Smooth muscle cell (in vitro differentiated cells): ENCODE results near the gene CCT3. TPM values are rescaled to one million over a fixed set of nuclear protein-coding genes. Genes with fewer than 3 reads are reported as not detected.

Source experiments
- DNase-seq: peaks from one replicate; lab custom pipeline; 2025; ENCODE audit not compliant: unreplicated experiment; lab: John Stamatoyannopoulos, UW
- H2AFZ ChIP-seq: fragments of 200-600 bp; sonication (generic); 2 replicates; pipeline ENCODE4 v1.6.0; 2016; ENCODE audit warnings: antibody characterized with exemption, low read depth, mild to moderate bottlenecking
- H3F3A ChIP-seq: fragments of 200-600 bp; sonication (generic); 2 replicates; pipeline ENCODE4 v1.6.0; 2017; ENCODE audit warnings: antibody characterized with exemption, low read depth
- H3K27ac ChIP-seq: fragments of 200-600 bp; sonication (generic); 2 replicates; pipeline ENCODE4 v1.5.1; 2016; ENCODE audit warnings: low read depth, mild to moderate bottlenecking
- H3K27me3 ChIP-seq: fragments of 200-600 bp; sonication (generic); 2 replicates; pipeline ENCODE4 v1.6.1; 2016; ENCODE audit warnings: low read depth, mild to moderate bottlenecking
- H3K36me3 ChIP-seq: fragments of 200-600 bp; sonication (generic); 2 replicates; pipeline ENCODE4 v1.5.1; 2016; ENCODE audit warnings: low read depth
- H3K4me1 ChIP-seq: fragments of 200-600 bp; sonication (generic); 2 replicates; pipeline ENCODE4 v1.5.1; 2016; ENCODE audit warnings: low read depth
- H3K4me2 ChIP-seq: fragments of 200-600 bp; sonication (generic); 2 replicates; pipeline ENCODE4 v1.6.0; 2016; ENCODE audit warnings: mild to moderate bottlenecking
- H3K4me3 ChIP-seq: fragments of 200-600 bp; sonication (generic); 2 replicates; pipeline ENCODE4 v1.5.1; 2016; ENCODE audit warnings: mild to moderate bottlenecking
- H3K79me2 ChIP-seq: fragments of 200-600 bp; sonication (generic); 2 replicates; pipeline ENCODE4 v1.6.0; 2016; ENCODE audit warnings: low read depth, mild to moderate bottlenecking
- H3K9ac ChIP-seq: fragments of 200-600 bp; sonication (generic); 2 replicates; pipeline ENCODE4 v1.6.0; 2016; ENCODE audit warnings: low read depth
- H3K9me3 ChIP-seq: fragments of 200-600 bp; sonication (generic); replicated peaks from 2 replicates; pipeline ENCODE4 v1.5.1; 2016; ENCODE audit warnings: low read depth
- H4K20me1 ChIP-seq: fragments of 200-600 bp; sonication (generic); 2 replicates; pipeline ENCODE4 v1.6.0; 2016; ENCODE audit warnings: low read depth
- CTCF ChIP-seq: fragments of 200-600 bp; sonication (generic); IDR thresholded peaks from 2 replicates; pipeline ENCODE4 v1.5.1; 2017; ENCODE audit warnings: borderline replicate concordance, mild to moderate bottlenecking, antibody characterized with exemption; ENCODE audit not compliant: insufficient read depth, poor library complexity, severe bottlenecking
- WGBS: methylation state at CpG from one replicate; pipeline ENCODE4 v1.1.7; 2016; ENCODE audit warnings: low lambda C conversion rate; 5-methylcytosine and 5-hydroxymethylcytosine counted together
- polyA plus RNA-seq: library from polyadenylated mRNA; unstranded; fragments of >200 nt; fragmentation: Nextera tagmentation; extraction: Ambion mirVana; gene quantifications from 2 replicates; pipeline ENCODE4 v1.2.1, GENCODE V29; 2016
- total RNA-seq: library from RNA; depleted of rRNA; stranded (reverse); fragments of >200 nt; gene quantifications from 2 replicates; pipeline ENCODE4 v1.2.3, GENCODE V29; 2014

The CCT3 gene
- total and polyA plus RNA-seq, 2 experiments from 2014 or later = 147 to 179 TPM

DNA sequence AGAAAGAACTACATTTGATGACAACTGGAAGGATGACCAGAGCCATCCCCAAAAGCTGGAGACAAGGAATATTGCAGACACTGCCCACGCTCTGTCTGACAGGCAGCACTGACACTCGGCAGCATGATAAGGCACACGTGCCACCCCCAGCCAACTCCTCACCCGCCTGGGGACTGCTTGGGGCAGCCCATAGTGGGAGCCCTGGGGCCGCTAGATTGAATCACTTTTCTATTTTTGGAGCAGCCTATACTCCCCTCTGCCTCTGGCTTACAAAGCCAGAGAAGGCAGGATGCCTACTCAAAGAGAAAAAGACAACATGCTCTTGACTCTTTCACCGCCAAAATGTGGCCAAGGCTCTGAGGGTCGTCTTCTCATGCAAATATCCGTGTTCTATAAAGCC, 56.8 kb downstream of the CCT3 start:
- peaks cover 42% of the 10 kb centered on the region for H3K79me2 ChIP-seq
- H3K4me2 ChIP-seq = peak overlapping the region; percentile 94
- no peaks in the 10 kb centered on the region for H3F3A ChIP-seq
- H3K4me3 ChIP-seq = peak overlapping the region; percentile 82
- TF ChIP-seq CTCF = no peak
- peaks cover 44% of the 10 kb centered on the region for H4K20me1 ChIP-seq
- no peaks in the 10 kb centered on the region for H3K9me3 ChIP-seq
- peak overlapping the region; percentile 97 for H3K9ac ChIP-seq
- H3K36me3 ChIP-seq = no peaks in the 10 kb centered on the region
- DNase-seq = peak; percentile 26
- peaks cover 24% of the 10 kb centered on the region for H3K4me1 ChIP-seq
- 15% methylated on average over 8 of the region's 8 CpGs for WGBS
- H3K27me3 ChIP-seq = no peaks in the 10 kb centered on the region
- H3K27ac ChIP-seq = peak overlapping the region; percentile 87
- H2AFZ ChIP-seq = no peak overlapping the region

DNA sequence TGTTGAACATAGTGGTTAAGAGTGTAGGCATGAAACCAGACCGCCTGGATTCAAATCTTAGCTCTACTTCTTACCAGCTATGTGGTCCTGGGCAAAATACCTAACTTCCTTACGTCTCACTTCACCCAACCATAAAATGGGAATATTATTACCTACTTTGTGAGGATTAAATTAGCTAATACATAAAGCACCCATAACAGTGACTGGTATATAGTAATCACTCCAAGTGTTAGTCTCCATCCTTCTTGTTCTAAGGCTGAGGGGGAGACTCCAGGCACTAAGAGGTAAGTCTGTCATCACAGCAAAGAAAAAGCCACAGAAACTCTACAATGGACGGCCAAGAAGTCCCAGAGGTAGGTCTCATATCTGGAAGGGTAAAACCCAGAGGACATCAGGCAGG, 58.3 kb downstream of the CCT3 start:
- no peak for TF ChIP-seq CTCF
- Histone ChIP-seq H3K36me3 (no peaks in the 10 kb centered on the region), H3K4me2 (no peak overlapping the region), H3K9me3 (no peaks in the 10 kb centered on the region), H3K27ac (no peak overlapping the region), H3K27me3 (no peaks in the 10 kb centered on the region), H3K79me2 (peaks cover 42% of the 10 kb centered on the region), H2AFZ (no peak overlapping the region), H3K4me1 (peaks cover 24% of the 10 kb centered on the region), H4K20me1 (peaks cover 51% of the 10 kb centered on the region), H3K9ac (no peak overlapping the region), H3K4me3 (no peak overlapping the region), H3F3A (no peaks in the 10 kb centered on the region)
- DNase-seq = no peak
- WGBS = 94% methylated on average over 3 of the region's 3 CpGs

DNA sequence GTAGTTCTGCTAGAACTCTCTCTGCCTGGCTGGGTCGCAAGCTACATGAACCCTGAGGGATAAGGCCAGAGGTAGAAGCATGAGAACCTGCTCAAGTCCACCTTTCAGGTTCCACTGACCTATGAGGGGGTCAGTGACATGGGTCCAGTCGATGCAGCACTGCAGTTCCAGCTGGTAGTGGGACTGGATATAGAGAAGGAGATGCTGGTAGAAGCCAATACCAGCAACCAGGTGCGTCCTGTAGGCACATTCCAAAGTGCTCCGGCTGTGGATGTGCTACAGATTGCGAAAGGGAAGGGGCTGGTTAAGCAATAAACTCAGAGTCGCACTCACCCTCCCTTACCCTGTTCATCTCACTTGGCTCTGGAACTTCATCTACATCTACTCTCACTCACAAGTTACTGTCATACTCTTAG, 61.1 kb downstream of the CCT3 start:
- Histone ChIP-seq H3K4me3 (no peak overlapping the region), H3K4me2 (no peak overlapping the region), H2AFZ (no peak overlapping the region), H3K9ac (no peak overlapping the region), H3K9me3 (no peaks in the 10 kb centered on the region), H3K27me3 (no peaks in the 10 kb centered on the region), H4K20me1 (peaks cover 56% of the 10 kb centered on the region), H3K4me1 (peaks cover 14% of the 10 kb centered on the region), H3K27ac (no peak overlapping the region), H3K36me3 (peaks cover 18% of the 10 kb centered on the region), H3F3A (no peaks in the 10 kb centered on the region), H3K79me2 (peaks cover 35% of the 10 kb centered on the region)
- 86% methylated on average over 6 of the region's 6 CpGs for WGBS
- DNase-seq = no peak
- no peak for TF ChIP-seq CTCF

GRCh38 chr1:156276532-156276931, 61.6 kb downstream of the CCT3 start:
- peaks cover 18% of the 10 kb centered on the region for H3K36me3 ChIP-seq
- no peak for TF ChIP-seq CTCF

More at GRCh38 chr1:156276532-156276931, 61.6 kb downstream of the CCT3 start:
- Histone ChIP-seq H3K9me3 (no peaks in the 10 kb centered on the region), H4K20me1 (peaks cover 52% of the 10 kb centered on the region), H3K4me1 (peaks cover 9% of the 10 kb centered on the region), H3K27ac (no peak overlapping the region), H3K79me2 (peaks cover 31% of the 10 kb centered on the region), H3K9ac (no peak overlapping the region), H3K4me2 (no peak overlapping the region), H3F3A (no peaks in the 10 kb centered on the region), H3K4me3 (no peak overlapping the region), H3K27me3 (no peaks in the 10 kb centered on the region), H2AFZ (no peak overlapping the region)
- no peak for DNase-seq
